K562 (cell line): ENCODE results near the gene HIP1R. TPM values are rescaled to one million over a fixed set of nuclear protein-coding genes. Genes with fewer than 3 reads are reported as not detected.

ENCODE experiments used
- KDM4B ChIP-seq, 2 experiments: fragments of 450-650 bp in 1 of 2; sonication (generic) in 1 of 2; IDR thresholded peaks; 2 replicates each; pipeline ENCODE4 v1.6.1; 2016 to 2017; ENCODE audit warnings: borderline replicate concordance in 2 of 2, antibody characterized with exemption in 1 of 2, low read depth in 1 of 2, mild to moderate bottlenecking in 1 of 2
- PRPF4 ChIP-seq: fragments of 200-400 bp; formaldehyde crosslinking; IDR thresholded peaks from one replicate; pipeline ENCODE4 v1.6.1; 2017; ENCODE audit warnings: low read length, low read depth, mild to moderate bottlenecking; ENCODE audit not compliant: insufficient read depth, poor library complexity, severe bottlenecking
- STAT5A ChIP-seq: IDR thresholded peaks from 2 replicates; pipeline ENCODE4 v1.6.1; 2012; ENCODE audit warnings: low read length, inconsistent platforms, borderline replicate concordance
- TBP ChIP-seq: optimal IDR thresholded peaks from 2 replicates; pipeline ENCODE3; 2011; ENCODE audit warnings: low read depth, low read length, improper control_type of control experiment
- TOE1 ChIP-seq, 2 experiments: fragments of 450-650 bp in 1 of 2; sonication (generic) in 1 of 2; formaldehyde crosslinking in 1 of 2; IDR thresholded peaks; 2 replicates each; pipeline versions ENCODE4 v1.7.1 to v1.8.0; 2016 to 2022; ENCODE audit warnings: borderline replicate concordance in 2 of 2, mild to moderate bottlenecking in 2 of 2, antibody characterized with exemption in 1 of 2, inconsistent platforms in 1 of 2, low read depth in 1 of 2, missing genetic modification reagents in 1 of 2, moderate library complexity in 1 of 2
- ZSCAN29 ChIP-seq: fragments of 450-650 bp; IDR thresholded peaks from 2 replicates; pipeline ENCODE4 v1.6.1; 2017
- polyA plus RNA-seq, 8 experiments: library from polyadenylated mRNA; depleted of rRNA in 4 of 8; stranded (reverse) in 5 of 8; unstranded in 3 of 8; fragments of >200 nt; fragmentation: Nextera tagmentation in 2 of 8; fragmentation: Illumina TruSeq in 1 of 8; extraction: Ambion mirVana in 2 of 8; extraction: Trizol in 1 of 8; gene quantifications; 2 replicates each; pipeline versions ENCODE4 v1.2.1 to v1.2.3, GENCODE V29; 2011 to 2014; ENCODE audit warnings: inconsistent platforms in 1 of 8, missing spikeins in 1 of 8
- total RNA-seq, 7 experiments: library from RNA; depleted of rRNA in 6 of 7; stranded (reverse); fragments of >200 nt in 6 of 7; fragmentation: Illumina TruSeq in 2 of 7; extraction: Trizol in 2 of 7; gene quantifications; 2 replicates each; pipeline versions ENCODE4 v1.2.1 to v1.2.3, GENCODE V29; 2011 to 2021; ENCODE audit warnings: low replicate concordance in 1 of 7
- TF ChIP-seq, protein P1 (sequence below): fragments of 250-450 bp; sonication (Bioruptor Pico); IDR thresholded peaks from 2 replicates; pipeline ENCODE4 v1.8.0; 2021; ENCODE audit warnings: mild to moderate bottlenecking, moderate library complexity
- TF ChIP-seq, protein P2 (sequence below): fragments of 250-450 bp; sonication (Bioruptor Pico); IDR thresholded peaks from 2 replicates; pipeline ENCODE4 v1.4.0; 2020

The HIP1R gene
- total and polyA plus RNA-seq, 9 of the 15 experiments (the other 6 are each of a cell fraction or from before 2014, with no cell fraction given): 0.15 to 31.0 (median 14.2) TPM

DNA sequence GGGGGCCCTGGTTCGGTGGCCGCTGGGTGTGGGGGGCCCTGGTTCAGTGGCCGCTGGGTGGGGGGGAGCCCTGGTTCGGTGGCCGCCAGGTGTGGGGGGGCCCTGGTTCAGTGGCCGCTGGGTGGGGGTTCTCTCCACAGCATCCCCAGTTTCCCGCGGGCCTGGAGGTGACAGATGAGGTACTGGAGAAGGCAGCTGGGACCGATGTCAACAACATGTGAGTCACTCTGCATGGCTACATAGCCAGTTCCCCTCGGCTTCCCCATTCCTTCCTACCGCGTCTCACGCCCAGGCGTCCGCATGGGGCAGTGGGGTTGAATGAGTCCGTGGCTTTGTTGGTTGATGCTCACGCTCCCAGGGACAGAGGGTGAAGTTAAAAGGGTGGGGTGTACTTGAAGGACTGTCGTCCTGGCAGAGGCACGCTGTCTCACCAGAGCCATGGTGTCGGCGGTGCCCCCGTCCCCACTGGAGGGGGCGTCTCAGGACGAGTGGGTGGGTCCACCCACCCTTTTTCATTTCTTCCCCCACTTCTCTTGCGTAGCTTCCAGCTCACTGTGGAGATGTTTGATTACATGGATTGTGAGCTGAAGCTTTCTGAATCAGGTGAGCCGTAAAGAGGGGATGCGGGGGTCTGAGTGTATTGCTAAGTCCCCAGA lies 15.6 kb downstream of the HIP1R start (continued):
- TF ChIP-seq, protein P1, sequence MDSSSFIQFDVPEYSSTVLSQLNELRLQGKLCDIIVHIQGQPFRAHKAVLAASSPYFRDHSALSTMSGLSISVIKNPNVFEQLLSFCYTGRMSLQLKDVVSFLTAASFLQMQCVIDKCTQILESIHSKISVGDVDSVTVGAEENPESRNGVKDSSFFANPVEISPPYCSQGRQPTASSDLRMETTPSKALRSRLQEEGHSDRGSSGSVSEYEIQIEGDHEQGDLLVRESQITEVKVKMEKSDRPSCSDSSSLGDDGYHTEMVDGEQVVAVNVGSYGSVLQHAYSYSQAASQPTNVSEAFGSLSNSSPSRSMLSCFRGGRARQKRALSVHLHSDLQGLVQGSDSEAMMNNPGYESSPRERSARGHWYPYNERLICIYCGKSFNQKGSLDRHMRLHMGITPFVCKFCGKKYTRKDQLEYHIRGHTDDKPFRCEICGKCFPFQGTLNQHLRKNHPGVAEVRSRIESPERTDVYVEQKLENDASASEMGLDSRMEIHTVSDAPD: no peak
- TF ChIP-seq TBP: no peak
- TF ChIP-seq, protein P2, sequence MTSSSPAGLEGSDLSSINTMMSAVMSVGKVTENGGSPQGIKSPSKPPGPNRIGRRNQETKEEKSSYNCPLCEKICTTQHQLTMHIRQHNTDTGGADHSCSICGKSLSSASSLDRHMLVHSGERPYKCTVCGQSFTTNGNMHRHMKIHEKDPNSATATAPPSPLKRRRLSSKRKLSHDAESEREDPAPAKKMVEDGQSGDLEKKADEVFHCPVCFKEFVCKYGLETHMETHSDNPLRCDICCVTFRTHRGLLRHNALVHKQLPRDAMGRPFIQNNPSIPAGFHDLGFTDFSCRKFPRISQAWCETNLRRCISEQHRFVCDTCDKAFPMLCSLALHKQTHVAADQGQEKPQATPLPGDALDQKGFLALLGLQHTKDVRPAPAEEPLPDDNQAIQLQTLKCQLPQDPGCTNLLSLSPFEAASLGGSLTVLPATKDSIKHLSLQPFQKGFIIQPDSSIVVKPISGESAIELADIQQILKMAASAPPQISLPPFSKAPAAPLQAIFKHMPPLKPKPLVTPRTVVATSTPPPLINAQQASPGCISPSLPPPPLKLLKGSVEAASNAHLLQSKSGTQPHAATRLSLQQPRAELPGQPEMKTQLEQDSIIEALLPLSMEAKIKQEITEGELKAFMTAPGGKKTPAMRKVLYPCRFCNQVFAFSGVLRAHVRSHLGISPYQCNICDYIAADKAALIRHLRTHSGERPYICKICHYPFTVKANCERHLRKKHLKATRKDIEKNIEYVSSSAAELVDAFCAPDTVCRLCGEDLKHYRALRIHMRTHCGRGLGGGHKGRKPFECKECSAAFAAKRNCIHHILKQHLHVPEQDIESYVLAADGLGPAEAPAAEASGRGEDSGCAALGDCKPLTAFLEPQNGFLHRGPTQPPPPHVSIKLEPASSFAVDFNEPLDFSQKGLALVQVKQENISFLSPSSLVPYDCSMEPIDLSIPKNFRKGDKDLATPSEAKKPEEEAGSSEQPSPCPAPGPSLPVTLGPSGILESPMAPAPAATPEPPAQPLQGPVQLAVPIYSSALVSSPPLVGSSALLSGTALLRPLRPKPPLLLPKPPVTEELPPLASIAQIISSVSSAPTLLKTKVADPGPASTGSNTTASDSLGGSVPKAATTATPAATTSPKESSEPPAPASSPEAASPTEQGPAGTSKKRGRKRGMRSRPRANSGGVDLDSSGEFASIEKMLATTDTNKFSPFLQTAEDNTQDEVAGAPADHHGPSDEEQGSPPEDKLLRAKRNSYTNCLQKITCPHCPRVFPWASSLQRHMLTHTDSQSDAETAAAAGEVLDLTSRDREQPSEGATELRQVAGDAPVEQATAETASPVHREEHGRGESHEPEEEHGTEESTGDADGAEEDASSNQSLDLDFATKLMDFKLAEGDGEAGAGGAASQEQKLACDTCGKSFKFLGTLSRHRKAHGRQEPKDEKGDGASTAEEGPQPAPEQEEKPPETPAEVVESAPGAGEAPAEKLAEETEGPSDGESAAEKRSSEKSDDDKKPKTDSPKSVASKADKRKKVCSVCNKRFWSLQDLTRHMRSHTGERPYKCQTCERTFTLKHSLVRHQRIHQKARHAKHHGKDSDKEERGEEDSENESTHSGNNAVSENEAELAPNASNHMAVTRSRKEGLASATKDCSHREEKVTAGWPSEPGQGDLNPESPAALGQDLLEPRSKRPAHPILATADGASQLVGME (CRISPR knock-in tag): no peak
- TF ChIP-seq STAT5A: no peak
- no peak for TF ChIP-seq KDM4B (IDR thresholded peaks at IDR 0.05; ENCODE audit: borderline replicate concordance in 2 of 2, low read depth in 1 of 2)
- no peak for TF ChIP-seq TOE1 (IDR thresholded peaks at IDR 0.05; ENCODE audit: borderline replicate concordance)
- TF ChIP-seq TOE1 (CRISPR knock-in tag; IDR thresholded peaks at IDR 0.05; ENCODE audit: borderline replicate concordance, low read depth): no peak
- TF ChIP-seq ZSCAN29: no peak
- no peak for TF ChIP-seq PRPF4
